GM06990 (cell line): ENCODE measurements around the gene TPO.

ENCODE experiments used
- DNase-seq: peaks from one replicate; pipeline ENCODE4 v3.0.0-alpha.2; 2011; ENCODE audit not compliant: insufficient read length; ENCODE audit errors: extremely low read depth
- H3K27me3 ChIP-seq: replicated peaks from 2 replicates; pipeline ENCODE4 v1.6.0; 2011; ENCODE audit warnings: low read length; ENCODE audit not compliant: control insufficient read depth, insufficient read depth
- H3K36me3 ChIP-seq: 2 replicates; pipeline ENCODE4 v1.5.1; 2011; ENCODE audit warnings: low read length; ENCODE audit not compliant: control insufficient read depth, insufficient read depth
- H3K4me3 ChIP-seq: replicated peaks from 2 replicates; pipeline ENCODE4 v1.5.1; 2011; ENCODE audit warnings: low read depth, mild to moderate bottlenecking, control low read depth, low read length
- TF ChIP-seq, protein P1 (sequence below): IDR thresholded peaks from 2 replicates; pipeline ENCODE4 v1.5.1; 2011; ENCODE audit warnings: low read length, control low read depth, mild to moderate bottlenecking, inconsistent platforms; ENCODE audit not compliant: insufficient read depth, poor library complexity, severe bottlenecking

Gene TPO

GRCh38 chr2:1437537-1437936 is 24.3 kb downstream of the TPO start:
- TF ChIP-seq, protein P1, sequence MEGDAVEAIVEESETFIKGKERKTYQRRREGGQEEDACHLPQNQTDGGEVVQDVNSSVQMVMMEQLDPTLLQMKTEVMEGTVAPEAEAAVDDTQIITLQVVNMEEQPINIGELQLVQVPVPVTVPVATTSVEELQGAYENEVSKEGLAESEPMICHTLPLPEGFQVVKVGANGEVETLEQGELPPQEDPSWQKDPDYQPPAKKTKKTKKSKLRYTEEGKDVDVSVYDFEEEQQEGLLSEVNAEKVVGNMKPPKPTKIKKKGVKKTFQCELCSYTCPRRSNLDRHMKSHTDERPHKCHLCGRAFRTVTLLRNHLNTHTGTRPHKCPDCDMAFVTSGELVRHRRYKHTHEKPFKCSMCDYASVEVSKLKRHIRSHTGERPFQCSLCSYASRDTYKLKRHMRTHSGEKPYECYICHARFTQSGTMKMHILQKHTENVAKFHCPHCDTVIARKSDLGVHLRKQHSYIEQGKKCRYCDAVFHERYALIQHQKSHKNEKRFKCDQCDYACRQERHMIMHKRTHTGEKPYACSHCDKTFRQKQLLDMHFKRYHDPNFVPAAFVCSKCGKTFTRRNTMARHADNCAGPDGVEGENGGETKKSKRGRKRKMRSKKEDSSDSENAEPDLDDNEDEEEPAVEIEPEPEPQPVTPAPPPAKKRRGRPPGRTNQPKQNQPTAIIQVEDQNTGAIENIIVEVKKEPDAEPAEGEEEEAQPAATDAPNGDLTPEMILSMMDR, result no peak
- Histone ChIP-seq H3K36me3 (no peaks in the 10 kb centered on the region), H3K4me3 (no peak overlapping the region), H3K27me3 (no peaks in the 10 kb centered on the region)
- no peak for DNase-seq

GRCh38 chr2:1438972-1439371 is 25.7 kb downstream of the TPO start:
- DNase-seq, result no peak
- H3K27me3 ChIP-seq, result no peaks in the 10 kb centered on the region
- TF ChIP-seq, protein P1, result no peak
- no peaks in the 10 kb centered on the region for H3K36me3 ChIP-seq
- no peak overlapping the region for H3K4me3 ChIP-seq

DNA sequence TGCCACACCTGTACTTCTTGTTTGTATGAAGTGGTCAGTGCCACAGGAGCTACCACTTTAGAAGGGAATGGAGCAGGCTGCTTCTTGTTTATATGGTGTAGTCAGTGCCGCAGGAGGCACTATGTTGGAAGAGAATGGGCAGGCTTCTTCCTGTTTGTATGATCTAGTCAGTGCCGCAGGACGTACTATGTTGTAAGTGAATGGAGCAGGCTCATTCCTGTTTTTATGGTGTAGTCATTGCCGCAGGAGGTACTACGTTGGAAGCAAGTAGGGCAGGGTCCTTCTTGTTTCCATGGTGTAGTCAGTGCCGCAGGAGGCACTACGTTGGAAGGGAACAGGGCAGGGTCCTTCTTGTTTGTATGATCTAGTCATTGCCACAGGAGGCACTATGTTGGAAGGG is 27.3 kb downstream of the TPO start:
- TF ChIP-seq, protein P1, result no peak
- no peak for DNase-seq

GRCh38 chr2:1446301-1446700 is 33.0 kb downstream of the TPO start:
- no peaks in the 10 kb centered on the region for H3K36me3 ChIP-seq
- H3K4me3 ChIP-seq, result no peak overlapping the region
- no peak for DNase-seq
- TF ChIP-seq, protein P1, result no peak
- H3K27me3 ChIP-seq, result no peaks in the 10 kb centered on the region

More for the DNA sequence above, 27.3 kb downstream of the TPO start:
- no peaks in the 10 kb centered on the region for H3K36me3 ChIP-seq
- no peaks in the 10 kb centered on the region for H3K27me3 ChIP-seq
- no peak overlapping the region for H3K4me3 ChIP-seq

- TF ChIP-seq, protein P1, result no peak
- DNase-seq, result no peak
- Histone ChIP-seq H3K27me3 (no peaks in the 10 kb centered on the region), H3K36me3 (no peaks in the 10 kb centered on the region), H3K4me3 (no peak overlapping the region)
Observed at GRCh38 chr2:1448009-1448408, 34.7 kb downstream of the TPO start.

DNA sequence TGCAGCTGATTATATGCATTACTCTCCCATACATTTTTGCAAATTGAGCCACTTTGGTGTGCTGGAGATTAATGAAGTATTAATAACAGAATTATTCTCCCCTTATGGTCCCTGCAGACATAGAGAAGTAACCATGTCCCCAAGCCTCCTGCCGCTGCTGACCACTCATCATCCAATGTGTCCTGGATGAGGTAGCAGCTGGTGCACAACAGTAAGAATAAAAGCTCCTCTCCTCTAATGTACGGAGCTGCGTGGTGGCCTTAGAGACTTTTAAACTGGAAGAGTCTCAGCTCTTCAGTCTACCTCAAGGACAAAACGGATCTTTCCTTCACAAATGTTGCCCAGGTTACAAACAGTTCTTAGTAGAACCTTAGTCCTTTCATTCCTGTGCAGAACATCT is 37.7 kb downstream of the TPO start:
- DNase-seq, result no peak
- H3K36me3 ChIP-seq, result no peaks in the 10 kb centered on the region
- H3K27me3 ChIP-seq, result no peaks in the 10 kb centered on the region
- TF ChIP-seq, protein P1, result no peak
- H3K4me3 ChIP-seq, result no peak overlapping the region
